IPS DF 4.7 (cell line): Measurements from ENCODE around the gene CCDC92B.

Experiments used
- DNase-seq: peaks from one replicate; pipeline ENCODE4 v3.0.0-alpha.2; 2013; ENCODE audit warnings: low spot score; ENCODE audit errors: extremely low read depth

The CCDC92B gene

GRCh38 chr17:2721603-2722002 lies 27.8 kb downstream of the CCDC92B start:
- no peak for DNase-seq

DNA sequence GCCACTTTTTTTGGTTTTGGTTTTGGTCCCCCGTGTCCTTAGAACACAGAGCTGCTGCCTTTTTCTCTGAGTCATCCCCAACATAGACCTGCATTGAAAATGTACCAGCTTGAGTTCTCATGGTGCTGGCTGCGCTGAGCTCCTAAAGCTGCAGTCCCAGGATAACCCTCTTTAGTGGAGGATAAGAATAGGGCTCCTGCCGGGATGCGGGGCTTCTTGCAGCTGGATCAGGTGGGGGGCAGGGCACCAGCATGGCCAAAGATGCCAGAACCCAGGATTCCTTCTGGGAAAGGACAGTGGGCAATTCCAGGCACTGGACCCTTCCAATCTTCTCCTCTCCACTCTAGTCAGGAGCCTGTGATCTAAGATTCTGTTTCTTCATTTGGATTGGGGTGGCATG lies 29.6 kb downstream of the CCDC92B start:
- DNase-seq, result no peak

- DNase-seq, result no peak
Measured at GRCh38 chr17:2718150-2718938, 31.1 kb downstream of the CCDC92B start.

GRCh38 chr17:2716649-2717048 lies 32.8 kb downstream of the CCDC92B start:
- DNase-seq, result no peak

GRCh38 chr17:2713881-2714280 lies 35.6 kb downstream of the CCDC92B start:
- no peak for DNase-seq

DNA sequence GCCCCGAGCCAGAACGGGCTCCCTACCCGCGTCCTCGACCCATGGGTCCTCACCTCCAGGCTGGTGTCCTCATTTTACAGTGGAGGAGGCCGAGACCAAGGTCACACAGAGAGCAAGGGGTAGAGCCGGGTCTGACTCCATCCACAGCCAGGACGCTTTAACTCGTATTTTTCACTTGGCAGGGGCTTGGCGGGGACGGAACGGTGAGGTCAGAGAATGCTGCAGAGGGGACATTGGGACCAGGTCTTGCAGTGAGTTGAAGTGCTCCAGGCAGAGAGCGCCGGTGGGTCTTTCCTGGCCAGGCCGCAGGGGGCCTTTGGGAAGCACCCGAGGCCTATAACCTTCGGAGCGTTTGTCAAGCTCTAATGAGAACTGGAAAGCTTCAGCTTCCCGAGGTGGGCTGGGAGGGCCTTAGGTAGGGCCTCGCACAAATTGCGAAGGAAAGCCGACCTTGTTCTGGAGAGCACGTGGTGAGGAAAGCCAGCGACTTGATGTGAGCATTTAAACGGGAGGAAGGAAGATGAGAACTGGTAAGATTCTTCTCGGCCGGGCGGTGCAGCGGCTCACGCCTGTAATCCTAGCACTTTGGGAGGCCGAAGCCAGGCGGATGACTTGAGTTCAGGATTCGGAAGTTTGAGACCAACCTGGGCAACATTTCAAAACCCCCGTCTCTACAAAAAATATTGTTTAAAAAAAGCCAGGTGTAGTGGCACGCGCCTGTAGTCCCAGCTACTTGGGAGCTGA lies 37.0 kb downstream of the CCDC92B start:
- DNase-seq, result no peak

GRCh38 chr17:2711608-2712299 lies 37.7 kb downstream of the CCDC92B start, which contains the start of gene CLUH:
Gene CLUH (minus strand): TSS chr17:2711764. CDS start chr17:2711661, 103 bp downstream.
- no peak for DNase-seq

DNA sequence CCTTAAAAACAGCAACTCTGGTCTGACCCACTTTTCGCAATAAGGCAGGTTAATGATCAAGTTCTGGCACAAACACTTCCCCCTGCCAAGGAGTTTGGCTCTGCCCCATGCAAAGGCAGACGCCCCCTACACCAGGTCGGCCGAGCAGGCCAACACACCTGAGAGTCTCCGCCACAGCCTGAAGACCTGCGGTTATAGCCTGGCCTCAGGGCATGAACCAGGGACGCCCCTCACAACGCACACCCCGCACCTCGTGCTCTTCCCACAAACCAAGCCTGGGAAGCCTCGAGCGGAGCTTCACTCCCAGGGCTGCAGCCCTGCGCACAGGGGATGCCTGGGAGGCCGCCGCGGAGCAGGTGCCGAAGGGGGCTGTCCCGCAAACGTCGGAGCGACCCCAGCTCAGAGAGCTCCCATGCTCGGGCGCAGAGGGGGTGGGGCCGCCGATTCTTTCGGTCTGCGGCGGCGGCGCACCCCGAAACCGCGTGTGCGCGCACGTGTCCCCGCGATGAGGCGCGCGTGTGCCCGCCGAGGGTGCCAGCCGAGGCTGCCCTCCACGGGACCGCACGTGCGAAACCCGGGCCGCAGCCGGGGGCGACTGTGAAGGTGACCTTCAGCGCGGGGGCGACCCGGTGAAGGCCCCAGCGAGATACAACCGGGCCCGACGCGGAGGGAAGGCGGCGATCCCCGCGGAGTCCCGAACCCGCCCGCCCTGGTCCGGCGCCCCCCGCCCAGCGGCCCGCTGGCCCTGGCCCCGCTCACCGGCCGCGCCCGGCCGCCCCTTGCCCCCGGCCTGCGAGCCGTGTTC lies 38.4 kb downstream of the CCDC92B start:
- DNase-seq, result no peak

GRCh38 chr17:2710071-2710802 lies 39.2 kb downstream of the CCDC92B start:
- no peak for DNase-seq

- no peak for DNase-seq
Measured at GRCh38 chr17:2709183-2709661, 40.2 kb downstream of the CCDC92B start.

GRCh38 chr17:2708585-2709182 lies 40.8 kb downstream of the CCDC92B start:
- DNase-seq, result no peak

- no peak for DNase-seq
Measured at GRCh38 chr17:2707721-2708584, 41.5 kb downstream of the CCDC92B start.

GRCh38 chr17:2706911-2707510 lies 42.4 kb downstream of the CCDC92B start:
- no peak for DNase-seq

DNA sequence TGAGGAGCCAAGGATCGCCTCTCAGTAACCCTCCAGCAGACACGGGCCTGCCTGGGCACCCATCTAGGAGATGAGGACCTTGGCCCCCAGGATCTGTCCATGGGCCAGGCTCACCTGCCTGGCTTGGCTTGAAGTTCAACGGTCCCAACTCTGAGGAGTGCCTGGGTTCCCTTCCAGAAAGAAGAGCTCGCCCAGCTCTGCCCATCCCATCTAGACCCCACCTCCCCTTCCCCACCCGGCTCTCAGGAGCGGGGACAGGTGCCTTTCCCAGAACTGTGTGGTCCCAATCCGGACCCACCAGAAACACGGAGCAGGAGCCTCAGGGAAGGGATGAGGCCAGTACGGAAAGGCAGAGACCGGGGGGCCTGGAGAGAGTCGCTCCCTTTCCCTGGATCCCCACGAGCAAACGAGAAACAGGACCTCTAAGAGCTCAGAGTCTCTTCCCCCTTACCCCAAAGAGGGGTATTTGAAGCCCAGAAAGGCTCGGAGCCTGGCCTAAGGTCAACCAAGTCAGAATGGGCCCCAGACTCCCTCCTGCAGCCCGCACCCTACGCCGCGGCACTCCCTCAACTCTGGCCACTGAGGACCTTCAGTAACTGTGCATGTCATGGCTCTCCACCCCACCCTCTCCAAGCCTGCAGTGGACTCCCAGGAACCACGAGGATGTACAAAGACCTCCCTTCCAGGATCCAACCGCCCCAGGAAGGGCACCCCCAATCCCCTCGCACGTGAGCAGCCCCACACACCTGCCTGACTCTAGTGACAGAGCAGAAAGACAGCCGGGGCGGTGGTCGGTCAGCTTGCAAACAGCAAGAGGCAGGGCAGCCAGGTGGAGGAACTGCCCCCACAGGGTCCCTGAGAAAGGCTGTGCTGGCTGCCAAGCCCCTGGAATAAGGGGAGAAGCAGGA lies 43.3 kb downstream of the CCDC92B start:
- no peak for DNase-seq

- no peak for DNase-seq
Measured at GRCh38 chr17:2705263-2705662, 44.2 kb downstream of the CCDC92B start.

GRCh38 chr17:2704890-2705248 lies 44.6 kb downstream of the CCDC92B start:
- DNase-seq, result no peak

DNA sequence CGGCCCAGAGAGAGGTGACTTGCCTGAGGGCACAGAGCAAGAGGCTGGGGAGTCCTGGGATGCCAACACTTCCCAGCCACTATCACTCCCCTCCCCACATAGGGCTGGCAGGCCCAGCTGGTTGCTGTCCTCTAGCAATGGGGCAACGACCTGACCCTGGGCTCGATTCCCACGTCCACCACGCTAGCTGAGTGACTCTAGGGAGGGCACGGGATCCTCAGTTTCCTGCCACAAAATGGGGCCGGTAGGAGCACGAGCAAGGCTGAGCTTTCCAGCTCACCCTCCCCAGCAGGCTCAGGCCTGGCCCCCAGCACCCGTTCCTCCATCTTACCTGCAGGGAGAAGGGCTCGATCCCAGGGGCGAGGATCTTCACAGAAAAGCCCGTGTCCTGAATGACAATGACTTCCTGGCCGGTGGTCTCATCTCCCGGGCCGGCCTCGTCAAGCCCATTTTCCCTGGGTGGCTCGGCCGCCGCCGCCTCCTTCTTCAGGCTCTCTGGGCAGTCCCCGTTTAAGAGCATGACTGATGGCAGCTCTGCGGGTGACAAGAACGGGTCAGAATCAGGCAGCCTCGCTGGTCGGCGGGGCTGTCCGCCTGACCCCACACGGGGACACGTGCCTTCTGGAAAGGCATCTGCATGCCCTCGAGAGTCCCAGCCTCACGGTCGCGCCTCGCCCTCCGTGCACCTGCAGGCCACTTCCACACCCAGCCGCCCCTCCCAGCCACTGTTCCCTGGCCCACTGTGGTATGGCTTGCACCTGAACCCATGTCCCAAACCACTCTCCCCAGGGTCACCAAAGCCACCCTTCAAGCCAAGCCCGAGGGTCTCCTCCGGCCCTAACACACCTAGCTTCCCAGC lies 45.2 kb downstream of the CCDC92B start:
- no peak for DNase-seq
